OCI-LY1 (cell line): ENCODE results near the gene MBLAC2.

Experiments used
- CTCF ChIP-seq: fragments of 200-600 bp; sonication (generic), shearing (Covaris generic); IDR thresholded peaks from 2 replicates; pipeline ENCODE4 v1.5.1; 2017; ENCODE audit warnings: mild to moderate bottlenecking, antibody characterized with exemption, low read length, moderate library complexity, mixed read lengths
- EZH2 ChIP-seq: fragments of 200-600 bp; sonication (generic), shearing (Covaris generic); IDR thresholded peaks from 2 replicates; pipeline ENCODE4 v1.8.0; 2017; ENCODE audit warnings: borderline replicate concordance, mixed run types, mild to moderate bottlenecking, antibody characterized with exemption, low read length, moderate library complexity, mixed read lengths

DNA sequence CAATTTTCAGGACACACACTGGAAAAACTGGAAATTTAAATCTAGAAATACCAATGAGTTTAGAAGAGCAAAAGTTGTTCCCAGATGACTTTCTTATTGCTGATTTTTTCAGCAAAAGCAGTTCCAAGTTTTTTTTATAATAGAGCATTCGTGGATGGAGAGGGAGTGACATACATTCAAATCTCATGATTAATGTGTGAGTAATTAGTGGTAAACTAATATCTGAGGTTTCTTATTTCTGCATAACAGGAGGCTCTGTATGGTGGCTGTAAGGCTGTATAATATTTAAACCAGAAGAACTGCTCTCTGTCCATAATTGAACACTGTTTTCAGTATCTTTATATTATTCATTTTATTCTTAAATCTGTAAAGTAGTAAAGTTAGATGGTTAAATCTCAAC is 29.0 kb upstream of the MBLAC2 start:
- TF ChIP-seq CTCF (no peak), EZH2 (no peak)
